Measurements from ENCODE around the gene ABHD8.

GRCh38 chr19:17327068-17327653 is 23.9 kb upstream of the ABHD8 start:
- no peak for TF ChIP-seq CTCF (IDR thresholded peaks at IDR 0.05)
- TF ChIP-seq POLR2A (IDR thresholded peaks at IDR 0.05) = no peak

Measured in adrenal gland (tissue), 5 donors.